NT2/D1 (cell line): ENCODE measurements around the gene C1orf52.

Experiments used
- SUZ12 ChIP-seq: IDR thresholded peaks from 2 replicates; pipeline ENCODE4 v1.6.1; 2011; ENCODE audit not compliant: insufficient read length, insufficient read depth; ENCODE audit errors: extremely low read depth
- ZNF274 ChIP-seq: IDR thresholded peaks from 2 replicates; pipeline ENCODE4 v1.6.1; 2011; ENCODE audit warnings: mild to moderate bottlenecking, low read depth, low read length

GRCh38 chr1:85274969-85275453 is 15.5 kb upstream of the C1orf52 start:
- TF ChIP-seq SUZ12 = no peak
- TF ChIP-seq ZNF274 = no peak
